Measurements from ENCODE around the gene WNT8A. TPM values are rescaled to one million over a fixed set of nuclear protein-coding genes. Genes with fewer than 3 reads are reported as not detected.

Gene WNT8A
- total RNA-seq (ENCODE audit: low replicate concordance) = not detected in 2 replicates

DNA sequence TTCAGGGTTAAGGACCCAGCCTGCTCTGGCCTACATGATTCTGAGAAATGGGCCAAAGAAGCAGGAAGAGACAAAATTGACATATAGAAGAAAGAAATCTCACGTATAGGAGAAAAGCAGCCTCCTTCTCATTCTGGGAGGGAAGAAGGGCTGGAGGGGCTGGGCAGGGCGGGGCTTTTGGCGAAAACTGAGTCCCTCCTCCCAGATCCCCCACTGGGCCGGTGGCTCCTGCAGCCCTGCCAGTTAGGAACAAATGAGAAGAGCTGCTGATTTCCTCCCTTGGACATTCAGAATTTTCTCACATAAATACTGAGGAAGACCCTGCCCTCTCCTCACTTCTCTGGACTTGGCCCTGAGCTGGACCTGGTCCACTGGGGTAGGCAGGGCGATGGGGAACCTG is at the start of gene WNT8A:
Gene WNT8A (plus strand): TSS at position 332 of the 400 bp plus-strand sequence. CDS start 95 bp downstream, outside the sequence.

DNA sequence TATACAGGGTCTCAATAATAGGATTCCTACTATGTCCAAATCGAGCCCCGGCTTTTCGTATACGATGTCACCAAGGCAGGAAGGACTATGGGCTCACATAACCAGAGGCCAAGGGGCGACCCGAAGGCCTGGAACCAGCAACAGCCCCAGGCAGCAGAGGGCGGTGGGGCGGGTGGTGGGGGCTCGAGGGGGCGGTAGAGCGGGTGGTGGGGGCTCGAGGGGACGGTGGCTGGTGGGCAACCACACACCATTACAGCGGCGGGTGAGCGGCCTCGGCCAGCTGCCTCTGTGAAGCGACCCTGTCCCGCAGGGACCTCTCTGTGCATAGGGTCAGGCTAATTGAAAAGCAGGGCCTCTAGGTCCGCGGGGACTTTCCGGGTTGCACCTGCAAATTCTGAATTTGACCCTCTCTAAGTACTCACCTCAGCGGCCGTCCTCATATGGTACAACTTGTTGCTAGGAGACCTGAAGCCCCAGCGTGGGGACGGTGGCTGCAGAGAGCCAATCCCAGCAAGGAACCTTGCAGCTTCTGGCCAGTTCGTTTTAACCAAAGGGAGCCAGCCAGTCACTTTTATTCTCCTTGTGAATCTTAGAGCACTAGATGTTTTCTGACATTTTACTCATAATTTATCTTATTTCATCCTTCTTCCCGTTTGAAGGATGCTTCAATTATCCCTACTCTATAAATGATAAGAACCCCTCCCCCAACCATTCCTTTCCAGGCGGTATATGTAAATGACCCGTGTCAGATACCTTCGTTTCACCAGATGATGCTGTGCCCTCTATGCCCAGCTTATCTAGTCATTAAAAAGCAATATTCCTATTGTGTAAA is 55.3 kb downstream of the WNT8A start, which contains the start of gene NME5:
Gene NME5 (minus strand): TSS at position 480 of the 832 bp plus-strand sequence. CDS start 648 bp downstream, outside the sequence.

Other genes with a start within 250 kb of the WNT8A start
- gene MYOT, start 216.2 kb upstream of the WNT8A start, total RNA-seq (ENCODE audit: low replicate concordance) = not detected in 2 replicates
- not detected in 2 replicates for gene PKD2L2, start 194.6 kb upstream of the WNT8A start, total RNA-seq (ENCODE audit: low replicate concordance)
- gene FAM13B, start 51.0 kb upstream of the WNT8A start, total RNA-seq (ENCODE audit: low replicate concordance) = 9.5 and 33.7 TPM in 2 replicates
- gene NME5, start 55.4 kb downstream of the WNT8A start, total RNA-seq (ENCODE audit: low replicate concordance) = 0.60 and 2.1 TPM in 2 replicates
- 23.1 and 55.2 TPM in 2 replicates for gene BRD8, start 94.6 kb downstream of the WNT8A start, total RNA-seq (ENCODE audit: low replicate concordance)
- 1.5 and 17.1 TPM in 2 replicates for gene KIF20A, start 95.1 kb downstream of the WNT8A start, total RNA-seq (ENCODE audit: low replicate concordance)
- gene CDC23, start 129.3 kb downstream of the WNT8A start, total RNA-seq (ENCODE audit: low replicate concordance) = 13.0 and 19.2 TPM in 2 replicates
- gene GFRA3, start 190.6 kb downstream of the WNT8A start, total RNA-seq (ENCODE audit: low replicate concordance) = under 0.01 TPM in 1 of 2 replicates, not detected in the other
- gene CDC25C, start 247.8 kb downstream of the WNT8A start, total RNA-seq (ENCODE audit: low replicate concordance) = 2.3 TPM in 1 of 2 replicates, not detected in the other

All from smooth muscle cell of the coronary artery (primary cell).